Keratinocyte (primary cell): ENCODE measurements around the gene GLT8D2. TPM values are rescaled to one million over a fixed set of nuclear protein-coding genes. Genes with fewer than 3 reads are reported as not detected.

ENCODE experiments used
- DNase-seq: peaks from one replicate; pipeline ENCODE4 v3.0.0-alpha.2; 2011; ENCODE audit warnings: low read depth, missing footprints, low spot score
- FAIRE-seq: peaks from 2 replicates; lab custom pipeline; 2011; peaks lifted over from hg19 to GRCh38; lab: Jason Lieb, UNC
- H2AFZ ChIP-seq: 2 replicates; pipeline ENCODE4 v1.6.0; 2012; ENCODE audit warnings: low read length, control low read depth, inconsistent platforms; ENCODE audit not compliant: control insufficient read depth
- H3K27ac ChIP-seq: 2 replicates; pipeline ENCODE4 v1.5.1; 2011; ENCODE audit warnings: low read length; ENCODE audit not compliant: control insufficient read depth, insufficient read depth
- H3K27me3 ChIP-seq: 3 replicates; pipeline ENCODE4 v1.6.0; 2011; ENCODE audit warnings: low read length; ENCODE audit not compliant: control insufficient read depth, insufficient read depth; ENCODE audit errors: extremely low read depth
- H3K36me3 ChIP-seq, 2 experiments: 2 replicates in 1 of 2; 3 replicates in 1 of 2; pipeline ENCODE4 v1.5.1; 2011; ENCODE audit warnings: low read length in 2 of 2, mild to moderate bottlenecking in 1 of 2; ENCODE audit not compliant: control insufficient read depth in 2 of 2, insufficient read depth in 2 of 2; ENCODE audit errors: extremely low read depth in 1 of 2
- H3K4me1 ChIP-seq: 3 replicates; pipeline ENCODE4 v1.5.1; 2011; ENCODE audit warnings: low read length; ENCODE audit not compliant: control insufficient read depth, insufficient read depth; ENCODE audit errors: extremely low read depth
- H3K4me2 ChIP-seq: 3 replicates; pipeline ENCODE4 v1.6.0; 2011; ENCODE audit warnings: low read depth, low read length; ENCODE audit not compliant: control insufficient read depth, insufficient read depth; ENCODE audit errors: extremely low read depth
- H3K4me3 ChIP-seq, 3 experiments: fragments of 200-600 bp in 1 of 3; sonication (generic) in 1 of 3; 2 replicates in 2 of 3; 3 replicates in 1 of 3; pipeline ENCODE4 v1.5.1; 2011 to 2016; ENCODE audit warnings: low read length in 3 of 3, mild to moderate bottlenecking in 3 of 3, control low read depth in 2 of 3, inconsistent platforms in 1 of 3, low read depth in 1 of 3, mixed read lengths in 1 of 3, mixed run types in 1 of 3, moderate library complexity in 1 of 3; ENCODE audit not compliant: control insufficient read depth in 2 of 3, insufficient read depth in 2 of 3; ENCODE audit errors: extremely low read depth in 1 of 3
- H3K79me2 ChIP-seq: 2 replicates; pipeline ENCODE4 v1.6.0; 2012; ENCODE audit warnings: low read length; ENCODE audit not compliant: control insufficient read depth, insufficient read depth
- H3K9ac ChIP-seq: 3 replicates; pipeline ENCODE4 v1.6.0; 2011; ENCODE audit warnings: low read length; ENCODE audit not compliant: control insufficient read depth, insufficient read depth; ENCODE audit errors: extremely low read depth
- H3K9me1 ChIP-seq: 3 replicates; pipeline ENCODE4 v1.6.0; 2011; ENCODE audit warnings: low read length; ENCODE audit not compliant: control insufficient read depth, insufficient read depth; ENCODE audit errors: extremely low read depth
- H3K9me3 ChIP-seq: 2 replicates; pipeline ENCODE4 v1.5.1; 2012; ENCODE audit warnings: low read depth, low read length; ENCODE audit not compliant: control insufficient read depth
- H4K20me1 ChIP-seq: 3 replicates; pipeline ENCODE4 v1.6.0; 2011; ENCODE audit warnings: low read length; ENCODE audit not compliant: control insufficient read depth, insufficient read depth; ENCODE audit errors: extremely low read depth
- CTCF ChIP-seq, 3 experiments: IDR thresholded peaks in 1 of 3; conservative IDR thresholded peaks in 1 of 3; optimal IDR thresholded peaks in 1 of 3; 2 replicates in 2 of 3; 3 replicates in 1 of 3; pipeline versions ENCODE3 to v1.5.1; 2011; ENCODE audit warnings: low read length in 3 of 3, mild to moderate bottlenecking in 3 of 3, moderate library complexity in 2 of 3, control low read depth in 1 of 3, inconsistent platforms in 1 of 3; ENCODE audit not compliant: insufficient read depth in 2 of 3; ENCODE audit errors: extremely low read depth in 1 of 3
- EZH2 ChIP-seq: IDR thresholded peaks from one replicate; pipeline ENCODE4 v1.6.1; 2012; ENCODE audit warnings: inconsistent platforms, mild to moderate bottlenecking, low read length, moderate library complexity
- dilution Hi-C: fragments of 300-500 bp; cut with MboI; formaldehyde crosslinking; loops from one replicate; pipeline ENCODE4 v1.7.0; 2020; ENCODE audit warnings: low sequenced_read_pairs; ENCODE audit not compliant: extremely low pct_ligation_motif_present
- polyA plus RNA-seq, 5 experiments: library from polyadenylated mRNA; depleted of rRNA in 3 of 5; stranded (reverse) in 3 of 5; stranded (forward) in 1 of 5; unstranded in 1 of 5; fragments of >200 nt; gene quantifications; 1 replicate in 1 of 5; 2 replicates in 3 of 5; 3 replicates in 1 of 5; pipeline versions ENCODE4 v1.2.1 to v1.2.3, GENCODE V29; 2011 to 2012; ENCODE audit warnings: missing spikeins in 2 of 5, low read depth in 1 of 5, low replicate concordance in 1 of 5

The GLT8D2 gene
- polyA plus RNA-seq, 1 donor (not counting 4 experiments of a cell fraction or from before 2014, with no cell fraction given) = 1.4 TPM

GRCh38 chr12:103952497-103952896, 97.5 kb downstream of the GLT8D2 start:
- Histone ChIP-seq H3K9me1 (no peaks in the 10 kb centered on the region), H2AFZ (no peak overlapping the region), H3K9me3 (no peaks in the 10 kb centered on the region), H3K9ac (no peak overlapping the region), H3K27me3 (no peaks in the 10 kb centered on the region), H4K20me1 (no peaks in the 10 kb centered on the region), H3K79me2 (peaks cover 29% of the 10 kb centered on the region), H3K36me3 (peaks cover 9 to 16% of the 10 kb centered on the region in 2 experiments), H3K4me3 (no peak overlapping the region), H3K4me1 (peaks cover 11% of the 10 kb centered on the region), H3K27ac (no peak overlapping the region), H3K4me2 (no peak overlapping the region)
- DNase-seq = no peak
- FAIRE-seq = no peak
- TF ChIP-seq CTCF (optimal IDR thresholded peaks at IDR 0.05 in 1 of 3, IDR thresholded peaks at IDR 0.05 in 1 of 3, conservative IDR thresholded peaks at IDR 0.05 in 1 of 3; ENCODE audit: extremely low read depth in 1 of 3, insufficient read depth in 2 of 3, low read length in 3 of 3) = no peak
- TF ChIP-seq EZH2 = no peak
- dilution Hi-C loops = no loop called here

DNA sequence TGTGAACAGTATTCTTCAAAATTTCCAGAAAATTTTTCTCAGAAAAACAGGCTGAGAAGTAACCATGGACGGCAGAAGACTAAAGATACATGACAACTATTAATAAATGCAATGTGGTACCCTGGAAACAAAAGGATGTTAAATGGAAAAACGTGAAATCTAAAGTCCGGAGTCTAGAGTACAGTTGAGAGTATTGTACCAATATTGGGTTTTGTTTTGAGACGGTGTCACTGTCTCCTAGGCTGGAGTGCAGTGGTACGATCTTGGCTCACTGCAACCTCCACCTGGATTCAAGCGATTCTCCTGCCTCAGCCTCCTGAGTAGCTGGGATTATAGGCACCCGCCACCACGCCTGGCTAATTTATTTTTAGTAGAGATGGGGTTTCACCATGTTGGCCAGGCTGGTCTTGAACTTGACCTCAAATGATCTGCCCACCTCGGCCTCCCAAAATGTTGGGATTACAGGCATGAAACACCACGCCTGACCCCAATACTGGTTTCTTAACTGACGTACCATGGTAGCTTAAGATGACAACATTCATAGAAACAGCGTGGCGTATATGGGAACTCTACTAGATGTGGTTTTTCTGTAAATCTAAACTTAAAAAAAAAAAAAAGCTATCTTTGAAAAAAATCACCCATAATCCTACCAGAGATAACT, 101.1 kb downstream of the GLT8D2 start:
- FAIRE-seq (no peak), DNase-seq (no peak)
- peaks cover 6% of the 10 kb centered on the region for H4K20me1 ChIP-seq
- no peaks in the 10 kb centered on the region for H3K9me1 ChIP-seq
- TF ChIP-seq CTCF (optimal IDR thresholded peaks at IDR 0.05 in 1 of 3, IDR thresholded peaks at IDR 0.05 in 1 of 3, conservative IDR thresholded peaks at IDR 0.05 in 1 of 3; ENCODE audit: extremely low read depth in 1 of 3, insufficient read depth in 2 of 3, low read length in 3 of 3) (no peak), EZH2 (no peak)
- dilution Hi-C loops = no loop called here
- no peak overlapping the region for H3K9ac ChIP-seq
- no peak overlapping the region for H2AFZ ChIP-seq
- no peaks in the 10 kb centered on the region for H3K9me3 ChIP-seq
- H3K36me3 ChIP-seq = peaks cover 26 to 40% of the 10 kb centered on the region in 2 experiments
- H3K4me3 ChIP-seq = no peak overlapping the region
- no peak overlapping the region for H3K27ac ChIP-seq
- H3K4me2 ChIP-seq = no peak overlapping the region
- H3K27me3 ChIP-seq = no peaks in the 10 kb centered on the region
- H3K4me1 ChIP-seq = no peaks in the 10 kb centered on the region
- H3K79me2 ChIP-seq = peaks cover 3% of the 10 kb centered on the region
